ENCODE measurements around the gene STX17. TPM values are rescaled to one million over a fixed set of nuclear protein-coding genes. Genes with fewer than 3 reads are reported as not detected.

Gene STX17
- total and polyA plus RNA-seq, 2 of the 13 experiments (the other 11 are each of a cell fraction or from before 2014, with no cell fraction given), result 8.3 to 25.7 TPM

GRCh38 chr9:99973455-99973854 is 67.0 kb downstream of the STX17 start (continued):
- TF ChIP-seq ZNF407 (CRISPR knock-in tag; IDR thresholded peaks at IDR 0.05; ENCODE audit: not compliant biosample characterization), result no peak
- TF ChIP-seq CBFB (CRISPR knock-in tag; IDR thresholded peaks at IDR 0.05), result no peak
- no peak for TF ChIP-seq FLYWCH1 (CRISPR knock-in tag; IDR thresholded peaks at IDR 0.05)

- intact Hi-C loops (cut with micrococcal nuclease; ENCODE audit: unreplicated experiment) (no loop called here), in situ Hi-C loops (cut with HindIII; ENCODE audit: extremely low pct_ligation_motif_present, low pct_unique_long_range_greater_than_20kb) (no loop called here)
- ChIA-PET POLR2A (no interaction called here), CTCF (ENCODE audit: low intra/inter-chr PET ratio, low total read pairs) (no interaction called here)
- H3K4me3 ChIP-seq (replicated peaks in 1 of 3; ENCODE audit: insufficient read depth in 1 of 3, low read depth in 2 of 3, low read length in 3 of 3), result no peak overlapping the region
- no TSS peak for BruUV-seq (replicated peaks)
- peak in 1 of 2 experiments; percentile 7; a peak in 1 of 4 replicates for TF ChIP-seq MAFK (conservative IDR thresholded peaks at IDR 0.05 in 1 of 2, IDR thresholded peaks at IDR 0.05 in 1 of 2; ENCODE audit: low read length in 2 of 2)
- no peak for TF ChIP-seq KDM6A (CRISPR knock-in tag; IDR thresholded peaks at IDR 0.05; ENCODE audit: low read depth)
- DNase-seq (ENCODE audit: low spot score) (no peak), FAIRE-seq (no peak), ATAC-seq (no peak; the same call in 2 of the 3 replicates)
- H3K36me3 ChIP-seq (replicated peaks in 1 of 2; ENCODE audit: control insufficient read depth in 1 of 2, insufficient read depth in 2 of 2, low read length in 2 of 2), result peaks cover 0 to 1% of the 10 kb centered on the region in 2 experiments; a peak in 1 of 5 replicates
- no peaks in the 10 kb centered on the region for H3K79me2 ChIP-seq (ENCODE audit: insufficient read depth, low read length)
- no peak overlapping the region for H3K9ac ChIP-seq (ENCODE audit: insufficient read depth, low read depth, low read length)
- no peak overlapping the region for H3K27ac ChIP-seq (ENCODE audit: extremely low read length, insufficient read depth, low read length)
- H3K27me3 ChIP-seq (ENCODE audit: control insufficient read depth in 1 of 2, insufficient read depth in 2 of 2, low read length in 2 of 2), result no peaks in the 10 kb centered on the region
- H4K20me1 ChIP-seq (ENCODE audit: insufficient read depth, low read length), result no peaks in the 10 kb centered on the region; the same call in 1 of the 2 replicates
- no peak overlapping the region for H2AFZ ChIP-seq (ENCODE audit: low read length)
- no peaks in the 10 kb centered on the region for H3K9me3 ChIP-seq (ENCODE audit: low read length)
- 95% methylated on average over 3 of the region's 3 CpGs for WGBS (ENCODE audit: low lambda C conversion rate)
- H3K4me2 ChIP-seq (ENCODE audit: low read depth, low read length), result no peak overlapping the region
- H3K4me1 ChIP-seq (ENCODE audit: insufficient read depth, low read length), result no peaks in the 10 kb centered on the region
Observed at GRCh38 chr9:99977033-99977792, 70.8 kb downstream of the STX17 start.

Data from HepG2 (cell line).